Measurements from ENCODE around the gene DMWD. TPM values are rescaled to one million over a fixed set of nuclear protein-coding genes. Genes with fewer than 3 reads are reported as not detected.
"Not testable (repeated sequence)": the region's sequence is repeated elsewhere in the genome, so short reads cannot be mapped to it uniquely, and the experiment has no call there.

DMWD gene
- total RNA-seq, 1 experiment from 2014 or later, result 76.9 TPM

GRCh38 chr19:45753548-45753947 is 39.1 kb downstream of the DMWD start:
- no peak overlapping the region for H3K27ac Mint-ChIP-seq (ENCODE audit: unreplicated experiment)
- no peak for TF ChIP-seq CTCF (IDR thresholded peaks at IDR 0.05; ENCODE audit: unreplicated experiment)
- intact Hi-C loops (cut with micrococcal nuclease; ENCODE audit: unreplicated experiment), result no loop called here
- H3K9me3 Mint-ChIP-seq (ENCODE audit: low read depth, unreplicated experiment), result no peaks in the 10 kb centered on the region
- no peak for DNase-seq
- no TSS peak for BruUV-seq (replicated peaks)
- no peaks in the 10 kb centered on the region for H3K36me3 Mint-ChIP-seq (ENCODE audit: insufficient read depth, unreplicated experiment)
- H3K27me3 Mint-ChIP-seq (ENCODE audit: unreplicated experiment), result peaks cover 38% of the 10 kb centered on the region
- no peak overlapping the region for H3K4me3 Mint-ChIP-seq (ENCODE audit: low read depth, unreplicated experiment)
- H3K4me1 Mint-ChIP-seq (ENCODE audit: low read depth, unreplicated experiment), result no peaks in the 10 kb centered on the region
- CTCF ChIA-PET, result interaction anchor here (0.6 to 1.1 kb wide), 5 partner anchors 8 to 29 kb away, joined by 3 to 11 read pairs (median 3); partner anchors contain the start of genes DMPK and SIX5

GRCh38 chr19:45752639-45753038 is 40.0 kb downstream of the DMWD start:
- no peak for DNase-seq
- Mint-ChIP-seq H3K4me3 (ENCODE audit: low read depth, unreplicated experiment) (no peak overlapping the region), H3K27me3 (ENCODE audit: unreplicated experiment) (peaks cover 35% of the 10 kb centered on the region), H3K9me3 (ENCODE audit: low read depth, unreplicated experiment) (no peaks in the 10 kb centered on the region), H3K27ac (ENCODE audit: unreplicated experiment) (no peak overlapping the region), H3K36me3 (ENCODE audit: insufficient read depth, unreplicated experiment) (no peaks in the 10 kb centered on the region), H3K4me1 (ENCODE audit: low read depth, unreplicated experiment) (no peaks in the 10 kb centered on the region)
- no TSS peak for BruUV-seq (replicated peaks)
- intact Hi-C loops (cut with micrococcal nuclease; ENCODE audit: unreplicated experiment), result no loop called here
- CTCF ChIA-PET, result interaction anchor here (0.5 to 0.7 kb wide), 2 partner anchors 64 to 755 kb away, joined by 3 to 6 read pairs; no protein-coding TSS in a partner anchor
- no peak for TF ChIP-seq CTCF (IDR thresholded peaks at IDR 0.05; ENCODE audit: unreplicated experiment)

GRCh38 chr19:45751483-45751882 is 41.2 kb downstream of the DMWD start:
- DNase-seq; BruUV-seq (replicated peaks); H3K9me3 Mint-ChIP-seq (ENCODE audit: low read depth, unreplicated experiment); CTCF ChIA-PET; H3K36me3 Mint-ChIP-seq (ENCODE audit: insufficient read depth, unreplicated experiment); intact Hi-C loops (cut with micrococcal nuclease; ENCODE audit: unreplicated experiment); H3K4me3 Mint-ChIP-seq (ENCODE audit: low read depth, unreplicated experiment); H3K4me1 Mint-ChIP-seq (ENCODE audit: low read depth, unreplicated experiment); H3K27ac Mint-ChIP-seq (ENCODE audit: unreplicated experiment): not testable (repeated sequence)
- peaks cover 35% of the 10 kb centered on the region for H3K27me3 Mint-ChIP-seq (ENCODE audit: unreplicated experiment)

- H3K36me3 Mint-ChIP-seq (ENCODE audit: insufficient read depth, unreplicated experiment), result no peaks in the 10 kb centered on the region
- H3K4me3 Mint-ChIP-seq (ENCODE audit: low read depth, unreplicated experiment), result no peak overlapping the region
- no TSS peak for BruUV-seq (replicated peaks)
- TF ChIP-seq CTCF (IDR thresholded peaks at IDR 0.05; ENCODE audit: unreplicated experiment), result no peak
- no peaks in the 10 kb centered on the region for H3K4me1 Mint-ChIP-seq (ENCODE audit: low read depth, unreplicated experiment)
- no peak for DNase-seq
- no peak overlapping the region for H3K27ac Mint-ChIP-seq (ENCODE audit: unreplicated experiment)
- H3K27me3 Mint-ChIP-seq (ENCODE audit: unreplicated experiment), result peaks cover 52% of the 10 kb centered on the region
- intact Hi-C loops (cut with micrococcal nuclease; ENCODE audit: unreplicated experiment), result no loop called here
- CTCF ChIA-PET, result no interaction called here
- no peaks in the 10 kb centered on the region for H3K9me3 Mint-ChIP-seq (ENCODE audit: low read depth, unreplicated experiment)
Measured at GRCh38 chr19:45747513-45747912, 45.1 kb downstream of the DMWD start.

- H3K4me1 Mint-ChIP-seq (ENCODE audit: low read depth, unreplicated experiment), result no peaks in the 10 kb centered on the region
- no peak overlapping the region for H3K4me3 Mint-ChIP-seq (ENCODE audit: low read depth, unreplicated experiment)
- CTCF ChIA-PET, result no interaction called here
- TF ChIP-seq CTCF (IDR thresholded peaks at IDR 0.05; ENCODE audit: unreplicated experiment), result no peak
- intact Hi-C loops (cut with micrococcal nuclease; ENCODE audit: unreplicated experiment), result no loop called here
- no peaks in the 10 kb centered on the region for H3K9me3 Mint-ChIP-seq (ENCODE audit: low read depth, unreplicated experiment)
- H3K27ac Mint-ChIP-seq (ENCODE audit: unreplicated experiment), result no peak overlapping the region
- no peak for DNase-seq
- H3K36me3 Mint-ChIP-seq (ENCODE audit: insufficient read depth, unreplicated experiment), result no peaks in the 10 kb centered on the region
- peaks cover 56% of the 10 kb centered on the region for H3K27me3 Mint-ChIP-seq (ENCODE audit: unreplicated experiment)
- no TSS peak for BruUV-seq (replicated peaks)
Measured at GRCh38 chr19:45746866-45747265, 45.8 kb downstream of the DMWD start.

All from Calu3 (cell line).